Eye (tissue), 1 donor: ENCODE results near the gene MESP2.

Source experiments
- DNase-seq: peaks from one replicate; pipeline ENCODE4 v3.0.0-alpha.2; 2015

The MESP2 gene

GRCh38 chr15:89820666-89821611, 44.8 kb downstream of the MESP2 start:
- DNase-seq, result no peak

DNA sequence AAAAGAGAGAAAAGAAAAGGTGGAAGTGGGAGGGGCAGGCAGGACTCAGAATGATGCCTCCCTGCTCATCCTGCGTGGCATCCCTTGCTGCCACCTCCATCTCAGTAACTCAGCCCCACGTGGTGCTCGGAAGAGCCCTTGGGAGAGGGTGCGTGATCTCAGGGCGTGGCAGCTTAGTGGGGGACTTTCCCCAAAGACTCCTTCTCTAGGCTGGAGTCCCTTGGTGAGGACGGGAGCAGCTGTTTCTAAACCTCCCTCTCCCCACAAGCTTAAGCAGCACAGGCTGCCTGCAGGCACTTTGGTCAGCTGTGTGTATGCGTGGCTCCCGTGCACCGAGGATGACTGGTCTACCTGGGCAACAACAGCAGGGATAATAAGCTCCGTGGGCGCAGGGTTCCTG, 45.9 kb downstream of the MESP2 start:
- no peak for DNase-seq

DNA sequence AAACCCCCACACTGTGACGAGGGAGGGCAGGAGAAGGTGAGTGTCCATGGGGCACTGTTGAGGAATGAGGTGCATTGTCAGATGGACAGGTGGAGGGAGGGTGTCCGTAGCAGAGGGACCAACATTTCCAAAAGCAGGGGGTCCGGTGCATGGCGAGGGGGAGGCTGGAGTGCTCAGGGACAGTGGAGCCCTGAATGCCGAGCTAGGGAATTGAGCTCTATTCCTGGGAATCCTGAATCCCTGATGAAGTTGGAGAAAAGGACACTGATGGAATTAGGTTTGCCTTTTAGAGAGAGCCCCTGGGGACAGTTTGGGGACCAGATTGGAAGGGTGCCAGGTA, 46.4 kb downstream of the MESP2 start:
- no peak for DNase-seq

DNA sequence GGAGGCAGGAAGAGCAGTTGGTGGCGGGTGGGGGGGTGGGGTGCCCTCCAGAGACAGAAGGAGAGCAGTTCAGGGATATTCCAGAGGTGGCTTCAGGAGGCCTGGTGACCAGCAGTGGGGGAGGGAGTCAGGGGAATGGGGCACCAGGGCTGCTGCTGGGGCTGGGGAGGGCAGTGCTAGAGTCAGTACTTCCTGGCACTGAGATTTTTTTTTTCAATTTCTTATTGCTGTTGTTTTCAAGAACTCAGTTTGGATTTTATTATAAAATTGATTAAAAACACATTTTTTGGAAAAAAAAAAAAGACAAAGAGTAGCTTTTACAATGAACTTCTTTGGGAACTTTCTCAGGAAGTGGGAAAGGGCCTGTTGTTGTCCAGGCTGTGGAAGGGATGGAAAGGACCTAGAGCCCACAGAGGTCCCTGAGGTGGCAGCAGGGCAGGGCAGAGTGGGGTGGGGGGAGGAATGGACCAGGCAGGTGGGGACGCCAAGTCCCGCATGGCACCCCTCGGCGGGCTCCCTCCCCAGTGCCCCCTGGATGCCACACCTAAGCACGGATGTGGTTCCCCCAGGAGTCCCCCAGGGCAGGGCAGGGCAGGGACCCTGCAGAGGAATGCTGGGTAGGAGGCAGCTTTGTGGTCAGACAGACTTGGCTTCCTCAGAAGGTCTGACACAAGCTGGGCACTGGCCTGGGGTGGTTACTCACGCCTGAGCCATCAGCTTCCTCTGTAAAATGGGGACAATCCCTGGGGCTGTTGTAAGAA, 47.0 kb downstream of the MESP2 start:
- DNase-seq, result no peak

GRCh38 chr15:89823836-89824606, 47.9 kb downstream of the MESP2 start:
- no peak for DNase-seq

DNA sequence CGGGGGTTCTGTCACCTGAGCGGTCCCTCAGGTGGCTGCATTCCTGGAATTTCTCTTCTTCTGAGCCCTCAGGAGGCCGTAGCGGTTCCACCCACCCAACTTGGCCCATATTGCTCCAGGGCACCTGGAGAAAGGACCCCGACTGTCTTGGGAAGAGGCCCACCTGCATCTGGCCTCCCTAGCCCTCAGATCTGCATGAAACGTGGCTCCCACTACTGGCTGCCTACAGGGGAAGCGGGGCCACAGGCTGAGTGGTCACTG, 48.4 kb downstream of the MESP2 start:
- DNase-seq, result no peak

DNA sequence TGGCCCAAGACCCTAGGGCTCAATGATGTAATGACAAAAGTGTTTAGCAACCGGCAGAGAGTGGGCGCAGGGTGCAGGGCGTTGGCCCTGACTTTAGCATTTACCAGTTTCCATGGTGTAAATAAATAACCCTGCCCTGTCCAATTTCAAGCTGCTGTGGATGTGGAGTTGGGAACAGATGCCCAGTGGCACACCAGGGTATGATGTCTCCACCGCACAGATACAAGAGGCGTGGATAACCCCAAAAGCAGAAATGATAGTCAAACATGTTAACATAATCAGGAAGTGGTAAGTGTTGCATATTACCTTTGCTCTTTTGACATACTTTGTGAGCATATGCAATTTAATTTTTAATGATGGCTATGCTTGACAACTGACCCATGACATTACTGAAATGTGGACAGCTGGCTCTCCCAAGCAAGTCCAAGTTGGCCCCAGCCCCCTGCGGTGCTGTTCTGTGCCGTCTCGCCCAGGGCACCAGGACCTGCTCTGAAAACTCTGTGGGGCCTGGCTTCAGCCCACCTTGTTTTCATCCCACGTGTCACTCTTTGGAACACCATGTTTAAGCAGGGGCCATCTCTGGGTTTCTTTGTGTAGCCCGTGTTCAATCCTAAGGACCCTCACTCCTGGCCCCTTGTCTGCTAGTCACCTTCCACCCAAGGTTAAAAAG, 49.3 kb downstream of the MESP2 start:
- DNase-seq, result no peak

GRCh38 chr15:89826671-89827655, 50.8 kb downstream of the MESP2 start:
- DNase-seq, result no peak

DNA sequence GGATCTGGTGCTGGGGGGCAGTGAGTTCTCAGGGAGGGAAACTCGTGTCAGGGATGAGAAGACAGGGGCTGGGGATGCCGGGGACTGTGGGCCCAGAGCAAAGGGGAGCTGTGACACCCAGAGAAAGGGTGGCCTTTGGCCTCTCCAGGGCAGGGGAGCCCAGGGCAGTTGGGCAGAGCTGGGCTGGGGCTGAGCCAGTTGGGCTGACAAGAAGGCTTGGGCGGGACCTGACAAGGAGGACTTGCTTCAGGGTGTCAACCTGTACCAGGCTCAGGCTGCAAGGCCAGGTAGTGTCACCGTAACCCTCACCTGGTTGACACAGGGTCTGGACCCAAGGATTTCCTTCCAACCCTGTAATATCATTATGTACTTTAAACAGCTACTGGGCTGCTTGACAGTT, 51.7 kb downstream of the MESP2 start:
- DNase-seq, result no peak
